K562 (cell line): ENCODE results near the gene ZFY. TPM values are rescaled to one million over a fixed set of nuclear protein-coding genes. Genes with fewer than 3 reads are reported as not detected.

Source experiments
- polyA plus RNA-seq, 8 experiments: library from polyadenylated mRNA; depleted of rRNA in 4 of 8; stranded (reverse) in 5 of 8; unstranded in 3 of 8; fragments of >200 nt; fragmentation: Nextera tagmentation in 2 of 8; fragmentation: Illumina TruSeq in 1 of 8; extraction: Ambion mirVana in 2 of 8; extraction: Trizol in 1 of 8; gene quantifications; 2 replicates each; pipeline versions ENCODE4 v1.2.1 to v1.2.3, GENCODE V29; 2011 to 2014; ENCODE audit warnings: inconsistent platforms in 1 of 8, missing spikeins in 1 of 8
- small RNA-seq: library from RNA; depleted of rRNA; stranded (forward); fragments of <200 nt; gene quantifications from one replicate; pipeline ENCODE3, GENCODE V24; 2014
- total RNA-seq, 7 experiments: library from RNA; depleted of rRNA in 6 of 7; stranded (reverse); fragments of >200 nt in 6 of 7; fragmentation: Illumina TruSeq in 2 of 7; extraction: Trizol in 2 of 7; gene quantifications; 2 replicates each; pipeline versions ENCODE4 v1.2.1 to v1.2.3, GENCODE V29; 2011 to 2021; ENCODE audit warnings: low replicate concordance in 1 of 7

Gene ZFY
- total and polyA plus RNA-seq, 9 of the 15 experiments (the other 6 are each of a cell fraction or from before 2014, with no cell fraction given): not detected

Small RNA genes within 50 kb of the gene (small RNA-seq; reads per million reads assigned to genes)
- gene EEF1A1P41: not detected

Other genes with a start within 250 kb of the ZFY start
- gene SRY, start 147.7 kb upstream of the ZFY start, total RNA-seq (2014; rRNA removed): not detected in 2 replicates
- gene SRY, start 147.7 kb upstream of the ZFY start, total RNA-seq (2014; rRNA removed; fragmentation: Illumina TruSeq; extraction: Trizol): not detected in 2 replicates
- gene SRY, start 147.7 kb upstream of the ZFY start, total RNA-seq (2015; rRNA removed; fragmentation: Illumina TruSeq; extraction: Trizol): not detected in 2 replicates
- gene SRY, start 147.7 kb upstream of the ZFY start, total RNA-seq (2021): not detected in 2 replicates
- gene SRY, start 147.7 kb upstream of the ZFY start, polyA plus RNA-seq (2011; rRNA removed): not detected in 2 replicates
- not detected in 2 replicates for gene SRY, start 147.7 kb upstream of the ZFY start, polyA plus RNA-seq (2014; fragmentation: Illumina TruSeq; extraction: Trizol)
- not detected for gene SRY, start 147.7 kb upstream of the ZFY start, polyA plus RNA-seq (2014; fragmentation: Nextera tagmentation; extraction: Ambion mirVana)
- gene SRY, start 147.7 kb upstream of the ZFY start, polyA plus RNA-seq (2014; rRNA removed): not detected in 2 replicates
- gene RPS4Y1, start 93.8 kb upstream of the ZFY start, total RNA-seq (2014; rRNA removed): not detected in 2 replicates
- not detected in 2 replicates for gene RPS4Y1, start 93.8 kb upstream of the ZFY start, total RNA-seq (2014; rRNA removed; fragmentation: Illumina TruSeq; extraction: Trizol)
- gene RPS4Y1, start 93.8 kb upstream of the ZFY start, total RNA-seq (2015; rRNA removed; fragmentation: Illumina TruSeq; extraction: Trizol): not detected in 2 replicates
- gene RPS4Y1, start 93.8 kb upstream of the ZFY start, total RNA-seq (2021): 0.40 and 0.74 TPM in 2 replicates
- gene RPS4Y1, start 93.8 kb upstream of the ZFY start, polyA plus RNA-seq (2011; rRNA removed): not detected in 2 replicates
- gene RPS4Y1, start 93.8 kb upstream of the ZFY start, polyA plus RNA-seq (2014; fragmentation: Illumina TruSeq; extraction: Trizol): not detected in 2 replicates
- not detected for gene RPS4Y1, start 93.8 kb upstream of the ZFY start, polyA plus RNA-seq (2014; fragmentation: Nextera tagmentation; extraction: Ambion mirVana)
- not detected in 2 replicates for gene RPS4Y1, start 93.8 kb upstream of the ZFY start, polyA plus RNA-seq (2014; rRNA removed)